ENCODE measurements around the gene CEP57.
"Not testable (repeated sequence)": the region's sequence is repeated elsewhere in the genome, so short reads cannot be mapped to it uniquely, and the experiment has no call there.

The CEP57 gene

GRCh38 chr11:95799546-95799945 lies 9.2 kb downstream of the CEP57 start:
- no peak for DNase-seq

- DNase-seq = no peak
Measured at GRCh38 chr11:95800438-95800837, 10.1 kb downstream of the CEP57 start.

- DNase-seq = no peak
Measured at GRCh38 chr11:95802806-95803205, 12.5 kb downstream of the CEP57 start.

- no peak for DNase-seq
Measured at GRCh38 chr11:95803973-95804372, 13.7 kb downstream of the CEP57 start.

- DNase-seq = no peak
Measured at GRCh38 chr11:95805869-95806268, 15.6 kb downstream of the CEP57 start.

GRCh38 chr11:95806464-95806863 lies 16.2 kb downstream of the CEP57 start:
- not testable (repeated sequence) for DNase-seq

GRCh38 chr11:95811052-95811451 lies 20.8 kb downstream of the CEP57 start:
- DNase-seq = not testable (repeated sequence)

GRCh38 chr11:95816037-95816436 lies 25.7 kb downstream of the CEP57 start:
- no peak for DNase-seq

- DNase-seq = no peak
Measured at GRCh38 chr11:95821640-95822039, 31.3 kb downstream of the CEP57 start.

- no peak for DNase-seq
Measured at GRCh38 chr11:95827696-95828095, 37.4 kb downstream of the CEP57 start.

- no peak for DNase-seq
Measured at GRCh38 chr11:95829580-95830259, 39.4 kb downstream of the CEP57 start.

GRCh38 chr11:95831198-95831883 lies 41.0 kb downstream of the CEP57 start:
- DNase-seq = no peak

GRCh38 chr11:95832763-95833162 lies 42.5 kb downstream of the CEP57 start:
- DNase-seq = no peak

- no peak for DNase-seq
Measured at GRCh38 chr11:95833378-95833777, 43.1 kb downstream of the CEP57 start.

- no peak for DNase-seq
Measured at GRCh38 chr11:95835351-95835750, 45.1 kb downstream of the CEP57 start.

GRCh38 chr11:95835768-95836488 lies 45.6 kb downstream of the CEP57 start:
- DNase-seq = peak; percentile 34

- no peak for DNase-seq
Measured at GRCh38 chr11:95845167-95845566, 54.9 kb downstream of the CEP57 start.

GRCh38 chr11:95849087-95849825 lies 59.0 kb downstream of the CEP57 start:
- DNase-seq = no peak

GRCh38 chr11:95850137-95850536 lies 59.8 kb downstream of the CEP57 start:
- no peak for DNase-seq

- DNase-seq = no peak
Measured at GRCh38 chr11:95853138-95853537, 62.8 kb downstream of the CEP57 start.

GRCh38 chr11:95853862-95854261 lies 63.6 kb downstream of the CEP57 start:
- DNase-seq = no peak

- not testable (repeated sequence) for DNase-seq
Measured at GRCh38 chr11:95854362-95854761, 64.1 kb downstream of the CEP57 start.

- not testable (repeated sequence) for DNase-seq
Measured at GRCh38 chr11:95860024-95860423, 69.7 kb downstream of the CEP57 start.

Data from NCI-H748 treated with DMSO at 0.1 percent for 48 hours (cell line).